Measurements from ENCODE around the gene ETFBKMT.

ETFBKMT gene, protein sequence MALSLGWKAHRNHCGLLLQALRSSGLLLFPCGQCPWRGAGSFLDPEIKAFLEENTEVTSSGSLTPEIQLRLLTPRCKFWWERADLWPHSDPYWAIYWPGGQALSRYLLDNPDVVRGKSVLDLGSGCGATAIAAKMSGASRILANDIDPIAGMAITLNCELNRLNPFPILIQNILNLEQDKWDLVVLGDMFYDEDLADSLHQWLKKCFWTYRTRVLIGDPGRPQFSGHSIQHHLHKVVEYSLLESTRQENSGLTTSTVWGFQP

DNA sequence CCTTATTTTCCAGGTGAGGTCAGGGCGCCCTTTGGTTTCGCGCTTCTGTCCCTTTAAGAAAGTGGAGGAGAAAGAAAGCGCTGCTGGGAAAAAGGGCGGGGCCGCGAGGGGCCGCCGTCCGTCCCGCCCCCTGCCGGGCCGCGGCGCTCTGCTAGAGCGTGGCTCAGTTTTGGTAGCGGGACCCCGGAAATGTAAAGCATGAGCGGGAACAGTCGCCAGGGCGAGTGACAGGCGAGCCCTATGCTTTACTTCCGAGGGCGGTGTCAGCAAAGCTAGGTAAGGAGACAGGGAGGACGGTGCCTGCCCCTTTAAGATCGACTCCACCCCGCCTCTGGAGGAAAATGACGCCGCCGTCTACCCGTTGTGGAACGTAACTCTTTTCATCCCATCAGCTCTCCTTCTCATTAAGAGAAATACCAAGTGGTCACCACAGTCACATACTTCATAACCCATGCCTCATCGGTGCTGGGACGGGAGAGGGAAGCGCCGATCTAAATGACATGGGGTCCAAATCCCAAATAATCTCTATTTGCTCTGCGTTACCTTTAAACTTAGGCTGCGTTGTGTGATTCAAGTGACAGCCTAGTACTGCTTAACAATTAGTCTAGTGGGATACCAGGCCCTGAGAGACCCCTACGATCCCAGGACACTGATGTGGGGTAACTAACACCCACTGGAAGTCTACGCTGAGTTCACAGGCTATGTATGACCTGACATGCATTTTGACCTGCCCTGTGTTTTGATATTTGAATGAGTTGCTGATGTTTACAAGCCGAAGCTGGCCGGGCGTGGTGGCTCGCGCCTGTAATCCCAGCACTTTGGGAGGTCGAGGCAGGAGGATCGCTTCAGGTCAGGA lies at the start of gene ETFBKMT:
ETFBKMT (plus strand) TSS at position 602 of the 856 bp plus-strand sequence. CDS start 2,266 bp downstream, outside the sequence.
- DNase-seq = peak; percentile 83

- DNase-seq = no peak
Observed at GRCh38 chr12:31612819-31613218, 46.7 kb upstream of the ETFBKMT start.

GRCh38 chr12:31618228-31619025 lies 41.1 kb upstream of the ETFBKMT start:
- no peak for DNase-seq

DNA sequence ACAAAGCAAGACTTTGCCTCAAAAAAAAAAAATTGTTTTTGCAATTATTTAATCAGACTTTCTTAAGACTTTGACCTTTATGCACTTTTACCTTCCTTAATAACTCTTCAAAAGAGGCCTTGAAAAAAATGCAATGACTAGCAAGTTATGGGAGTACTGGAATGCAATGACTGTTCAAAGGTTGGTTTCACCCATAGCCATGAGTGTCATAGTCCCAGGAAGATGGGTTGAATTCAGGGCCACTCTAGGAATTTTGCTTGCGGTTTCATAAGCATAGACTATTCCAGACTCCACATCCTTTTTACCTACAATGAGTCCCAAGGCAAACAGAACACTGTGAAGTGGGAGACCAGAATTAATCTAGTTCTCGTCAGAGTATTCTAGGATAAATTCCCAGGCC lies 39.2 kb upstream of the ETFBKMT start:
- no peak for DNase-seq

GRCh38 chr12:31622038-31622437 lies 37.5 kb upstream of the ETFBKMT start:
- DNase-seq = no peak

- no peak for DNase-seq
Observed at GRCh38 chr12:31626270-31626995, 33.1 kb upstream of the ETFBKMT start.

DNA sequence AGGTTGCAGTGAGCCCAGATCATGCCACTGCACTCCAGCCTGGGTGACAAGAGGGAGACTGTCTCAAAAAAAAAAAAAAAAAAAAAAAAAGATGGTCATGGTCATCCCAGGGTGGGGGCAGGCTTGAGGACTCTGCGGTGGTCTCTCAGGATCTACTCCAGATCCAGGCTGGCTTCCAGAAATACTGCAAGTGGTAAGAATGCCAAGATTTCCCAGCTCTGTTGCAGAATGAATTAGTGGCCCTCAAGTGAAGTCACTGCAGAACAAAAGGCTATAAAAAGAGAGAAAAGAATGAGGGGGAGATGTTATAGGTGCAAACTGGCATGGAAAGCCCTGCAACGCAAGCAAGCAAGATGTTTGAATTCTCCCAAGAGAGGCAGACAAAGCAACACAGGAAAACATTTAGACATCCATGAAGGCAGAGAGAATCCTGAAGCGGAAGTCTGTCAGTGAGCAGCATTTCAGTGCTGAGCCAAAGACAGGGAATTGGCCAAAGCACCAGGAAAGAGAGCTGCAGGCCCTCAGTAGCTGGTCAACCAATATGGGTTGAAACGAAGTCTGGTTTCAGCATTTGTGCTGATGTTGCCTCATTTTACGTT lies 31.9 kb upstream of the ETFBKMT start:
- peak; percentile 4 for DNase-seq

DNA sequence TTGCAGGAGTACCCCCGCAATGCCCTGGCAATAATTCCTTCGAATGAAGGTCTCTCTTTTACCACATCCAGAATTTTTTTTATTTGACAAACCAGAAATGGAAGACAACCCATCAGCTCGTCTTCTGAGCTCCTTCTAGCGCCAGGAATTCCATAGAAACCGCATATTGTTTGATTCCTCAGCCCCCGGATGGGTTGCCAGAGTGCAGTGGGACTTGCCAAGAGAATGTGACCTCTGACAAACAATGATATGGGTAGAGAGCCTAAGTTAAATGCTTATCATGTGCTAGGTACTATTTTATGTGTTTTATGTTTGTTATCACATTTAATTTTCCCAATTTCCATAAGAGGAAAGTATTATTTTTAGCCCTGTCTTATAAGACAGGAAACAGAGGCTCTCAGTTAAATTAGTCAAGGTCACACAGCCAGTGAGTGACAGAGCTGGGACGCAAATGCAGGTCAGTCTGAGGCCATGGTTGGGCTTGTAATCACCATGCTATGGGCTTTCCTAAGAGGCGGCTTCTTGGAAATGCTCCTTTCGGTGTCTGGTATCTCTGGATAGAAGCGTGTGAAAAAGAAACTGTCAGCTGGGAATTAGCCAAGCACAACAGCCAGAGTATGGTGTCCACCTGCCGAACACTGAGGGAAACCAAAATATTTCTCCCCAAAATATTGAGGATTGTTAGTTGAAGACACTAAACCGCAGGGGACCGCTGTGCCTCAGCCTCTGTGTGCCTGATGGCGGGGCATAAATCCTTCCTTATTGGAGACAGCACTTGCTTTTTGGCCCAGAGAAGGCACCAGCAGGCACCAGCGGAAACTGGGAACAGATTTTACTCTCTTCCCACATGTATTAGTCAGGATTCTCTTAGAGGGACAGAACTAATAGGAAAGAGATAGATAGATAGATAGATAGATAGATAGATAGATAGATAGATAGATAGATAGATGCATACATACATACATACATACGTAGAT lies 29.4 kb upstream of the ETFBKMT start:
- DNase-seq = peak; percentile 60

GRCh38 chr12:31631023-31631724 lies 28.3 kb upstream of the ETFBKMT start:
- DNase-seq = no peak

- no peak for DNase-seq
Observed at GRCh38 chr12:31631809-31632208, 27.7 kb upstream of the ETFBKMT start.

DNA sequence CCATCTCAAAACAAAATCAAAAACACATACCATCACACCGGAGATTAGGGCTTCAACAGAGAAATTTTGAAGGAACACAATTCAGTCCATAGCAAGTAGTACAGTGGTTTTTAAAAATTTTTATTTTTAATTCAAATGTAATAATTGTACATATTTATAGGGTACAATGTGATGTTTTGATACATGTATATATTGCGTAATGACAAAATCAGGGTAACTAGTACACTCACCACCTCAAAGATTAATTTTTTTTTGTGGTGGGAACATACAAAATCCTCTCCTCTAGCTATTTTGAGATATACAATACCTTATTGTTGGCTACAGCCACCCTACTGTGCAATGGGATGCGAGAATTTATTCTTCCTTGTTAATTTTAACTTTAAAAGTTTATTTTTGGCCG lies 26.0 kb upstream of the ETFBKMT start:
- no peak for DNase-seq

DNA sequence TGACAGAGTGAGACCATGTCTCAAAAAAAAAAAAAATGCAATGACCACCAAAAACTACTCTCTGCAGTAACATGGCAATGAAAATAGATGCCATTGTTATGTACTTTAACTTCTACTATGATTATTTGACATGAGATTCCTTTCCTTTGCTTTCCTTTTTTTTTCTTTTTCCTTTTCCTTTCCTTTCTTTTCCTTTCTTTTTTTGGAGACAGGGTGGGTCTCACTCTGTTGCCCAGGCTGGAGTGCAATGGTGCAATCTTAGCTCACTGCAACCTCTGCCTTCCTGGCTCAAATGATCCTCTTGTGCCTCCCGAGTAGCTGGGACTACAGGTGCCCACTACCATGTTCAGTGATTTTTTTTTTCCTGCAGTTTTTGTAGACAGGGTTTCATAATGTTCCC lies 24.9 kb upstream of the ETFBKMT start:
- no peak for DNase-seq

DNA sequence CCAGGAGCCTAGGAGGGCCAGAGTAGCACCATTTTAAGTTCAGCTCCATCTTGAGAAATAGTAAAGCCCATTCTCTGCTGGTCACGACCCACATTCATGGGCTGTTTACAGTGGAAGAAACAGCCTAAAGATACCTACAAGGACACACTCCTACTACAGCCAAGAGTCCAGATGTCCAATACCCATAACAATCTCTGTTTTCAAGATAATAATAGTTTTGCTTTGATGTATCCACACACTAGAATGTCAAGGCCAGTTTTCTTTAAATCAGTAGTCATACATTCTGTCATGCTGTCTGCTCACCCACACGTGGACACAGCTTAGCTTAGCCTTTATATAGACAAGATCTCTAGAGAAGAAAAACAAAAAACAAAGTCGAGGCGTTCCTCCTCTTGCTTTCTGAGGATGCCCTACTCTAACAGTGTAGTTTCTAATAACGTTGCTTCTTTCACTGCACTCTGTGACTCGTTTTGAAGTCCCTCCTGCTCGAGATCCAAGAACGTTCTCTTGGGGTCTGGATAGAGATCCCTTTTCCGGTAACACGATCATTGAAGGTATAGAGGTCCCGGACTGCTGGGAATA lies 17.9 kb upstream of the ETFBKMT start:
- DNase-seq = no peak

DNA sequence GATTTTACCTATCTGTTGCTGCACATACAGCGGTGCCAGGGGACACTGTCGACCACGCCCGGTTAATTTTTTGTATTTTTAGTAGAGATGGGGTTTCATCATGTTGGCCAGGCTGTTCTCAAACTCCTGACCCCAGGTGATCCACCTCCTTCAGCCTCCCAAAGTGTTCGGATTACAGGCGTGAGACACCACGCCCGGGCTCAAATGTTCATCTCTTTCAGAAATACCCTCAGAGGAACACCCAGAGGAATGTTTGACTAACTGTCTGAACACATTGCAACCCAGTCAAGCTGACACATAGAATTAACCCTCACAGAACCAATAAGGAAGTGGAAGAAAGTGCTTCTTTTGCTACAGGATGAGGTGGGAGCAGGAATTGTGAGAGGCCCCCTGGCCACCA lies 15.0 kb upstream of the ETFBKMT start:
- DNase-seq = no peak

- no peak for DNase-seq
Observed at GRCh38 chr12:31645924-31646323, 13.6 kb upstream of the ETFBKMT start.

DNA sequence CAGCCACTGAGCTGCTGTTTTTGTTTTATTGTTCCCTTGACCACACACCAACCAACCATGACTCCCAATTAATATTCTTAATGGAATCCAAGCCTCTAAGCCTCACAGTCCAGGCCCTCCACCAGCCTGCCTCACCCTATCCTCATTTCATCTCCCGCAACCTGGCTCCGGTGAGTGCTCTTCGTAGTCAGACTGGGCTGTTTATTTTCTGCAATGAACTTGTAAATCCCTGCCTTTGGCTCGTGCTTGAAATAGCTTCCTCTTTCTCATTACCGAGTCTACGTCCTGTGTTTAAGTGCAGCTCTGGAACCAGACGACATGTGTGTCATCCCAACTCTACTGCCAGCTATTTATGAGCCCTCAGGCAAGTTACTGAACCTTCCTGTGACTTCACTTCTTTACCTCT lies 12.4 kb upstream of the ETFBKMT start:
- no peak for DNase-seq

DNA sequence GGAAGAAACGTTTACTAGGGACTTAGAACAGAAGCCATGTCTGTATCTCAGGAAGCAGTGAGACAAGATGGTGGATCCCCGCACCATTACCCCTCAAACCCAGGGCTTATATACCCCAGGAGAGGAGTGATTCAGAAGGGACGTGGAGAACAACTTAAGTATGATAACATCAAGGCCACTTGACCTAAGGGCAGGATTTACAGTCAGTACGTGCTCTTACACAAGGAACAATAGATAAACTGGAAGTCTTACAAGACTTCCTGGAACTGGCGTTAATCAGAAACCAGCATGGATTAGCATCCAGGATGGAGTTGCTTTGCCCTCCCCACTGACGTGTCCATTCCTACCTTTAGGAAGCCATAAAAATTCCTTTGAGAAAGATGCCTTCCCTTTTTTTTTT lies 8.6 kb upstream of the ETFBKMT start:
- DNase-seq = no peak

DNA sequence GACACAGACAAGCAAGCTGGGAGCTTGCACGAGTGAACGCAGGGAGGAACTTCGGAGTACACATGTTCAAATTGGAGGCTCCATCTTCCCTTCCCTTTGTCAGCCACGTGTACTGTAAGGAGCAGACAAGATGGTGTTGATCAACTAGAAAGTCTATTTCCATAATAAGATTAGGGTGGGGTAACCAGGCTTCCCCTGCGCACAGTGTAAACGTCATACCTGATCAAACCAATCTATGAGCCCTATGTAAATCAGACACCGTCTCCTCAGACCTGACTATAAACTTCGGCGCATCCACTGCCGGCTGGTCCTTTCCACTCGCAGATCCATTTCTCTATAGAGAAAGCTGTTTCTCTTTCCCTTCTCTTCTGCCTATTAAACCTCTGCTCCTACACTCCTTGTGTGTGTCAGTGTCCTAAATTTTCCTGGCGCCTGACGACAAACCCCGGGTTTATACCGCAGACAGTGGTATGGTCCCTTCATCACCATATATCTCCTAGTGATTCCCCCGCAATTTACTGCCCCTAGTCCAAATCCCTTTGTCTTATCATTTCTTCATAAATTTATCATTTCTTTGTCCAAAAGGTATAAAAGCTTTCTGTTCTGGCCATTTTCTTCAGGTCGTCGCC lies 7.5 kb upstream of the ETFBKMT start:
- no peak for DNase-seq

DNA sequence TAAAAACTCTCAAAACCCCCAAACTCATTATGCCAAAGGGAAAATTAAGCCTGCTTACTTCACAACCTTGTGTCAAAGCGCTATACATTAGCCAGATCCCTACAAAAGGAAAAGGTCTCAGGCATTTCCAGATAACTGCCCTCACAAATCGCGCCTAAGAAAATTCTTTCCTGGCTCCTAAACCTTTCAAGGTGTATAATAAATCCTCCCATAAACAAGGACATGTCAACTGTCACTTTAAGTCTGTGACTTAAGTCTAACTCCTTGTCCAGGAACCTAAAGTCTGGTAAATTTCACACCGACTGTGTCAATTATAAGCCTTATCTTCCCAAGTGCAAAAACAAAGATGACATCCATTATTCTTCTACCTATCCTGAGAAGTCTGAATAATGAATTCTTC lies 4.3 kb upstream of the ETFBKMT start:
- DNase-seq = no peak

DNA sequence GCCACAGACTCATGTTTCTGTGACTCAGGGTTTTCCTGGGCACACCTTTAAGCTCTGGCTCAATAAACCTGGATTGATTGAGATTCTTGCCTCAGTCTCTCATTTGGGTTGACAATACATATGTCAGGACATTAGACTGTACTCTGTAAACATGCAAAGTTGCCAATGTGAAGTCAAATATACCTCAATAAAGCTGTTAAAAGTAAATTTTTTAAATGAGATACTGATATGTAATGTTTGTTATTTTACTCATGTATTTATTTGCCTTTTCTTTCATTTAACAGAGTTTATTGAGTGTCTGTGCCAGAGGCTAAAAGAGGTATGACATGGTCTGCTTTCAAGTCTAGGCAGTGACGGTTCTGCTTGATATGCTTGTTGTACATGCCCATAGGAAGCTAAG lies 3.7 kb upstream of the ETFBKMT start:
- DNase-seq = no peak
